Measurements from ENCODE around the gene PEX5L. TPM values are rescaled to one million over a fixed set of nuclear protein-coding genes. Genes with fewer than 3 reads are reported as not detected.

The PEX5L gene
- total RNA-seq (not detected), total RNA-seq (0 to 0.16 (median 0) reads per million in 172 experiments)
- 0.23 TPM for polyA plus RNA-seq (2013, experiment 1 of 2)
- 0.23 TPM for polyA plus RNA-seq (2013, experiment 2 of 2)

- Mint-ChIP-seq H3K27ac (no peak within 1 kb of the TSS), H3K27me3 (peaks cover 77% of the 10 kb centered on the region), H3K4me1 (ENCODE audit: low read depth) (peaks cover 17% of the 10 kb centered on the region), H3K36me3 (ENCODE audit: low read depth) (no peaks in the 10 kb centered on the region), H3K4me3 (peak within 1 kb of the TSS; percentile 79), H3K9me3 (peaks cover 3% of the 10 kb centered on the region)
- Histone ChIP-seq H3K36me3 (ENCODE audit: insufficient read depth, low read length) (no peaks in the 10 kb centered on the region), H3K9me3 (ENCODE audit: control insufficient read depth in 1 of 2, insufficient read depth in 1 of 2, low read length in 2 of 2) (no peaks in the 10 kb centered on the region), H3K27ac (ENCODE audit: low read depth in 1 of 2, low read length in 2 of 2) (no peak within 1 kb of the TSS), H3K27me3 (ENCODE audit: control insufficient read depth in 1 of 2, insufficient read depth in 2 of 2, low read length in 2 of 2) (peaks cover 17 to 52% of the 10 kb centered on the region in 2 experiments), H3K4me1 (ENCODE audit: insufficient read depth, low read length) (peaks cover 10% of the 10 kb centered on the region), H3K4me3 (ENCODE audit: low read length) (no peak within 1 kb of the TSS)
- ChIA-PET CTCF (interaction anchor here (1.2 kb wide), 1 partner anchor 387 kb away, joined by 4 read pairs; no protein-coding TSS in a partner anchor), POLR2A (no interaction called here)
- intact Hi-C loops (cut with DNase I, micrococcal nuclease), result no loop called here
- ATAC-seq (ENCODE audit: poor library complexity) (no peak), DNase-seq (peak in 3 of 14 experiments; percentile 0 to 10 (median 8))
- TF ChIP-seq CTCF (IDR thresholded peaks at IDR 0.05), result no peak
Measured at GRCh38 chr3:180036671-180037455, at the start of gene PEX5L. Gene PEX5L (minus strand): TSS chr3:180036937. CDS start chr3:180036599, 338 bp downstream.

- Histone ChIP-seq H3K27me3 (ENCODE audit: control insufficient read depth in 1 of 2, insufficient read depth in 2 of 2, low read length in 2 of 2) (no peaks in the 10 kb centered on the region), H3K4me3 (ENCODE audit: low read length) (no peak overlapping the region), H3K4me1 (ENCODE audit: insufficient read depth, low read length) (no peaks in the 10 kb centered on the region), H3K27ac (ENCODE audit: low read depth in 1 of 2, low read length in 2 of 2) (no peak overlapping the region), H3K36me3 (ENCODE audit: insufficient read depth, low read length) (no peaks in the 10 kb centered on the region), H3K9me3 (ENCODE audit: control insufficient read depth in 1 of 2, insufficient read depth in 1 of 2, low read length in 2 of 2) (no peaks in the 10 kb centered on the region)
- ChIA-PET CTCF (no interaction called here), POLR2A (no interaction called here)
- no peaks in the 10 kb centered on the region for H3K27me3 Mint-ChIP-seq
- no peak for DNase-seq
- no peak overlapping the region for H3K27ac Mint-ChIP-seq
- H3K36me3 Mint-ChIP-seq (ENCODE audit: low read depth), result no peaks in the 10 kb centered on the region
- no peaks in the 10 kb centered on the region for H3K4me1 Mint-ChIP-seq (ENCODE audit: low read depth)
- TF ChIP-seq CTCF (IDR thresholded peaks at IDR 0.05), result no peak
- no peak overlapping the region for H3K4me3 Mint-ChIP-seq
- H3K9me3 Mint-ChIP-seq, result no peaks in the 10 kb centered on the region
- intact Hi-C loops (cut with DNase I, micrococcal nuclease), result no loop called here
- no peak for ATAC-seq (ENCODE audit: poor library complexity)
Measured at GRCh38 chr3:180085122-180085710, 48.5 kb upstream of the PEX5L start.

- Mint-ChIP-seq H3K27me3 (no peaks in the 10 kb centered on the region), H3K27ac (no peak overlapping the region), H3K4me3 (no peak overlapping the region), H3K36me3 (ENCODE audit: low read depth) (no peaks in the 10 kb centered on the region), H3K4me1 (ENCODE audit: low read depth) (no peaks in the 10 kb centered on the region), H3K9me3 (no peaks in the 10 kb centered on the region)
- POLR2A ChIA-PET, result no interaction called here
- H3K27ac ChIP-seq (ENCODE audit: low read depth in 1 of 2, low read length in 2 of 2), result no peak overlapping the region
- CTCF ChIA-PET, result no interaction called here
- no peaks in the 10 kb centered on the region for H3K27me3 ChIP-seq (ENCODE audit: control insufficient read depth in 1 of 2, insufficient read depth in 2 of 2, low read length in 2 of 2)
- intact Hi-C loops (cut with DNase I, micrococcal nuclease), result no loop called here
- no peaks in the 10 kb centered on the region for H3K4me1 ChIP-seq (ENCODE audit: insufficient read depth, low read length)
- no peak overlapping the region for H3K4me3 ChIP-seq (ENCODE audit: low read length)
- H3K36me3 ChIP-seq (ENCODE audit: insufficient read depth, low read length), result no peaks in the 10 kb centered on the region
- no peak for ATAC-seq (ENCODE audit: poor library complexity)
- no peaks in the 10 kb centered on the region for H3K9me3 ChIP-seq (ENCODE audit: control insufficient read depth in 1 of 2, insufficient read depth in 1 of 2, low read length in 2 of 2)
- no peak for DNase-seq
- no peak for TF ChIP-seq CTCF (IDR thresholded peaks at IDR 0.05)
Measured at GRCh38 chr3:180082699-180083098, 46.0 kb upstream of the PEX5L start.

All from CD4-positive, alpha-beta T cell (primary cell).